Thyroid gland (tissue), 4 donors: ENCODE data around the gene TMEM170B. TPM values are rescaled to one million over a fixed set of nuclear protein-coding genes. Genes with fewer than 3 reads are reported as not detected.

Experiments used
- DNase-seq, 2 donors: peaks; one replicate each; pipeline ENCODE4 v3.0.0-alpha.2; 2019
- H3K27ac ChIP-seq, 3 donors: fragments of 200-600 bp; sonication (generic); 1 replicate in 2 of 3; 2 replicates in 1 of 3; pipeline ENCODE4 v1.5.1; 2016 to 2019; ENCODE audit warnings: mild to moderate bottlenecking in 1 of 3, moderate library complexity in 1 of 3
- H3K27me3 ChIP-seq: fragments of 200-600 bp; sonication (generic); one replicate; pipeline ENCODE4 v1.5.1; 2019
- H3K36me3 ChIP-seq, 2 donors: fragments of 200-600 bp; sonication (generic); one replicate each; pipeline ENCODE4 v1.5.1; 2016 to 2019
- H3K4me1 ChIP-seq, 2 donors: fragments of 200-600 bp; sonication (generic); one replicate each; pipeline ENCODE4 v1.5.1; 2017 to 2019
- H3K4me3 ChIP-seq, 3 donors: fragments of 200-600 bp; sonication (generic); replicated peaks in 1 of 3; 1 replicate in 2 of 3; 2 replicates in 1 of 3; pipeline ENCODE4 v1.5.1; 2016; ENCODE audit warnings: mild to moderate bottlenecking in 1 of 3
- H3K9me3 ChIP-seq: fragments of 200-600 bp; sonication (generic); one replicate; pipeline ENCODE4 v1.5.1; 2017
- CTCF ChIP-seq, 6 experiments: fragments of 200-600 bp in 3 of 6; fragments of 450-650 bp in 3 of 6; sonication (generic) in 3 of 6; IDR thresholded peaks; one replicate each; pipeline ENCODE4 v1.5.1; 2016 to 2019; ENCODE audit warnings: antibody characterized with exemption in 6 of 6, mild to moderate bottlenecking in 2 of 6, inconsistent platforms in 1 of 6, moderate library complexity in 1 of 6
- POLR2A ChIP-seq, 2 donors: fragments of 450-650 bp; IDR thresholded peaks; one replicate each; pipeline ENCODE4 v1.6.1; 2017; ENCODE audit warnings: antibody characterized with exemption in 2 of 2, mild to moderate bottlenecking in 2 of 2, moderate library complexity in 1 of 2
- WGBS, 2 donors: methylation state at CpG; one replicate each; pipeline ENCODE4 v1.1.5; 2017; 5-methylcytosine and 5-hydroxymethylcytosine counted together
- intact Hi-C: fragments of 100-400 bp; cut with DNase I; formaldehyde crosslinking; loops from one replicate; pipeline ENCODE4 v1.15.1; 2023
- total RNA-seq, 4 donors: library from RNA; depleted of rRNA; stranded (reverse); fragments of >200 nt; gene quantifications; one replicate each; pipeline ENCODE4 v1.2.3, GENCODE V29; 2016

The TMEM170B gene
- total RNA-seq, 4 donors from 2014 or later = 6.6 to 12.7 (median 7.7) TPM

- Histone ChIP-seq H3K27ac (no peak overlapping the region), H3K27me3 (no peaks in the 10 kb centered on the region), H3K4me1 (no peaks in the 10 kb centered on the region), H3K36me3 (no peaks in the 10 kb centered on the region), H3K4me3 (no peak overlapping the region), H3K9me3 (no peaks in the 10 kb centered on the region)
- no peak for DNase-seq
- intact Hi-C loops = no loop called here
- TF ChIP-seq CTCF (IDR thresholded peaks at IDR 0.05) = no peak
- TF ChIP-seq POLR2A (IDR thresholded peaks at IDR 0.05) = no peak
- WGBS, 2 donors = 47 to 73% methylated on average over 3 of the region's 3 CpGs
Observed at GRCh38 chr6:11514672-11515071, 22.9 kb upstream of the TMEM170B start.

GRCh38 chr6:11515763-11516162 lies 21.8 kb upstream of the TMEM170B start:
- Histone ChIP-seq H3K9me3 (no peaks in the 10 kb centered on the region), H3K4me1 (no peaks in the 10 kb centered on the region), H3K36me3 (no peaks in the 10 kb centered on the region), H3K4me3 (no peak overlapping the region), H3K27me3 (no peaks in the 10 kb centered on the region), H3K27ac (no peak overlapping the region)
- TF ChIP-seq CTCF (IDR thresholded peaks at IDR 0.05) (no peak), POLR2A (IDR thresholded peaks at IDR 0.05) (no peak)
- intact Hi-C loops = no loop called here
- DNase-seq = no peak
- WGBS, 2 donors = 77 to 84% methylated on average over 3 of the region's 3 CpGs

- intact Hi-C loops = no loop called here
- Histone ChIP-seq H3K4me1 (no peaks in the 10 kb centered on the region), H3K36me3 (no peaks in the 10 kb centered on the region), H3K9me3 (no peaks in the 10 kb centered on the region), H3K27ac (no peak overlapping the region), H3K27me3 (no peaks in the 10 kb centered on the region), H3K4me3 (no peak overlapping the region)
- WGBS, 2 donors = 92 to 93% methylated on average over 4 of the region's 4 CpGs
- TF ChIP-seq POLR2A (IDR thresholded peaks at IDR 0.05) (no peak), CTCF (IDR thresholded peaks at IDR 0.05) (no peak)
- peak in 1 of 2 donors; percentile 7 for DNase-seq
Observed at GRCh38 chr6:11522812-11523605, 14.5 kb upstream of the TMEM170B start.

GRCh38 chr6:11525468-11526155 lies 11.9 kb upstream of the TMEM170B start:
- 62 to 91% methylated on average over 2 of the region's 2 CpGs for WGBS, 2 donors
- no peaks in the 10 kb centered on the region for H3K36me3 ChIP-seq

More at GRCh38 chr6:11525468-11526155, 11.9 kb upstream of the TMEM170B start:
- DNase-seq = no peak
- Histone ChIP-seq H3K27me3 (no peaks in the 10 kb centered on the region), H3K4me3 (no peak overlapping the region), H3K27ac (no peak overlapping the region), H3K4me1 (no peaks in the 10 kb centered on the region), H3K9me3 (no peaks in the 10 kb centered on the region)
- TF ChIP-seq CTCF (IDR thresholded peaks at IDR 0.05) (no peak), POLR2A (IDR thresholded peaks at IDR 0.05) (no peak)
- intact Hi-C loops = no loop called here
